ENCODE measurements around the gene EHF. TPM values are rescaled to one million over a fixed set of nuclear protein-coding genes. Genes with fewer than 3 reads are reported as not detected.

EHF gene
- total and polyA plus RNA-seq, 2 of the 13 experiments (the other 11 are each of a cell fraction or from before 2014, with no cell fraction given) = 0.04 to 0.46 TPM

- peak; percentile 48; the same call in 1 of the 2 replicates for TF ChIP-seq MYC (CRISPR knock-in tag; IDR thresholded peaks at IDR 0.05; ENCODE audit: borderline replicate concordance)
- TF ChIP-seq TSC22D2 (CRISPR knock-in tag; IDR thresholded peaks at IDR 0.05; ENCODE audit: borderline replicate concordance) = no peak
- TF ChIP-seq ZNF562 (CRISPR knock-in tag; IDR thresholded peaks at IDR 0.05; ENCODE audit: borderline replicate concordance) = no peak
- no peak for TF ChIP-seq MBD4 (IDR thresholded peaks at IDR 0.05; ENCODE audit: borderline replicate concordance, low read length)
- no peak for TF ChIP-seq SIX4 (CRISPR knock-in tag; IDR thresholded peaks at IDR 0.05)
- no peak for TF ChIP-seq GRHL1 (CRISPR knock-in tag; conservative IDR thresholded peaks at IDR 0.05)
- no peak for TF ChIP-seq SMAD9 (CRISPR knock-in tag; IDR thresholded peaks at IDR 0.05)
- TF ChIP-seq HINFP (CRISPR knock-in tag; IDR thresholded peaks at IDR 0.05; ENCODE audit: low read depth) = no peak
- TF ChIP-seq ZNF569 (CRISPR knock-in tag; IDR thresholded peaks at IDR 0.05; ENCODE audit: borderline replicate concordance) = no peak
- no peak for TF ChIP-seq ZNF496 (CRISPR knock-in tag; IDR thresholded peaks at IDR 0.05; ENCODE audit: insufficient replicate concordance)
- TF ChIP-seq NFYC (CRISPR knock-in tag; IDR thresholded peaks at IDR 0.05) = no peak
- TF ChIP-seq ZNF619 (CRISPR knock-in tag; IDR thresholded peaks at IDR 0.05) = no peak
- no peak for TF ChIP-seq ZNF660 (CRISPR knock-in tag; IDR thresholded peaks at IDR 0.05; ENCODE audit: borderline replicate concordance, low read depth)
- TF ChIP-seq SIX1 (CRISPR knock-in tag; IDR thresholded peaks at IDR 0.05; ENCODE audit: borderline replicate concordance) = no peak; the same call in 1 of the 2 replicates
- no peak for TF ChIP-seq SUZ12 (IDR thresholded peaks at IDR 0.05; ENCODE audit: low read depth, low read length)
- TF ChIP-seq POLR2AphosphoS5 (IDR thresholded peaks at IDR 0.05; ENCODE audit: low read depth, low read length) = peak; percentile 34; the same call in 1 of the 2 replicates
- no peak for TF ChIP-seq SETDB1 (CRISPR knock-in tag; IDR thresholded peaks at IDR 0.05; ENCODE audit: borderline replicate concordance)
- no peak for TF ChIP-seq SMAD1 (CRISPR knock-in tag; IDR thresholded peaks at IDR 0.05; ENCODE audit: borderline replicate concordance, low read depth)
- peak; percentile 88 for TF ChIP-seq PPARG (CRISPR knock-in tag; conservative IDR thresholded peaks at IDR 0.05)
- TF ChIP-seq ARNTL (CRISPR knock-in tag; IDR thresholded peaks at IDR 0.05) = peak; percentile 49; the same call in 1 of the 2 replicates
- peak; percentile 52 for TF ChIP-seq ZNF263 (CRISPR knock-in tag; IDR thresholded peaks at IDR 0.05)
- TF ChIP-seq MAZ (IDR thresholded peaks at IDR 0.05; ENCODE audit: borderline replicate concordance, low read depth, low read length) = no peak
- 0 out of 2 replicates have a peak, but pooled peaks have one; percentile 53 for TF ChIP-seq MAZ (CRISPR knock-in tag; IDR thresholded peaks at IDR 0.05; ENCODE audit: low read depth)
- TF ChIP-seq HIC2 (CRISPR knock-in tag; IDR thresholded peaks at IDR 0.05; ENCODE audit: low read depth) = no peak
- no peak for TF ChIP-seq ATRX (CRISPR knock-in tag; IDR thresholded peaks at IDR 0.05; ENCODE audit: borderline replicate concordance)
Observed at GRCh38 chr11:34640050-34640923, 19.4 kb downstream of the EHF start (continued).

Data from HepG2 (cell line).